Right renal cortex interstitium (tissue), 3 donors: Measurements from ENCODE around the gene INSRR. TPM values are rescaled to one million over a fixed set of nuclear protein-coding genes. Genes with fewer than 3 reads are reported as not detected.

Source experiments
- polyA plus RNA-seq, 3 donors: library from polyadenylated mRNA; unstranded; fragments of 120-200 nt; gene quantifications; one replicate each; pipeline ENCODE4 v1.2.1, GENCODE V29; 2013; ENCODE audit not compliant: insufficient read length in 3 of 3

Gene INSRR
- polyA plus RNA-seq, 3 donors, result 1.3 to 2.1 (median 1.7) TPM

Other genes with a start within 250 kb of the INSRR start
- under 1 TPM in 2 of 3 donors, not detected in 1; 0.13 to 0.32 TPM for gene HAPLN2, start 239.7 kb downstream of the INSRR start, polyA plus RNA-seq
- gene BCAN, start 217.0 kb downstream of the INSRR start, polyA plus RNA-seq, result under 1 TPM; 0.11 to 0.29 (median 0.28) TPM
- 100 to 1,000 TPM; 164 to 179 (median 169) TPM for gene NES, start 181.7 kb downstream of the INSRR start, polyA plus RNA-seq
- gene CRABP2, start 153.5 kb downstream of the INSRR start, polyA plus RNA-seq, result 10 to 100 TPM; 78.4 to 87.5 (median 86.4) TPM
- 10 to 100 TPM; 27.4 to 31.1 (median 30.3) TPM for gene METTL25B, start 130.6 kb downstream of the INSRR start, polyA plus RNA-seq
- 10 to 100 TPM; 39.9 to 49.2 (median 44.6) TPM for gene ISG20L2, start 130.4 kb downstream of the INSRR start, polyA plus RNA-seq
- gene MRPL24, start 118.0 kb downstream of the INSRR start, polyA plus RNA-seq, result 10 to 100 TPM; 73.5 to 75.7 (median 73.7) TPM
- 100 to 1,000 TPM; 267 to 278 (median 269) TPM for gene HDGF, start 107.4 kb downstream of the INSRR start, polyA plus RNA-seq
- 100 to 1,000 TPM; 106 to 121 (median 109) TPM for gene PRCC, start 91.6 kb downstream of the INSRR start, polyA plus RNA-seq
- under 1 TPM; 0.37 to 0.57 (median 0.42) TPM for gene SH2D2A, start 42.3 kb downstream of the INSRR start, polyA plus RNA-seq
- 1 to 10 TPM in 2 of 3 donors, under 1 TPM in 1; 0.67 to 1.3 (median 1.1) TPM for gene NTRK1, start 1.7 kb upstream of the INSRR start, polyA plus RNA-seq
- gene PEAR1, start 34.6 kb upstream of the INSRR start, polyA plus RNA-seq, result 10 to 100 TPM; 16.7 to 19.2 (median 17.7) TPM
- under 1 TPM; 0.26 to 0.40 (median 0.35) TPM for gene LRRC71, start 61.5 kb upstream of the INSRR start, polyA plus RNA-seq
- 10 to 100 TPM; 27.0 to 30.7 (median 29.6) TPM for gene ARHGEF11, start 186.6 kb upstream of the INSRR start, polyA plus RNA-seq
- not detected for gene ETV3L, start 240.7 kb upstream of the INSRR start, polyA plus RNA-seq